Pancreas (tissue), 10 donors: ENCODE data around the gene SMARCA2. TPM values are rescaled to one million over a fixed set of nuclear protein-coding genes. Genes with fewer than 3 reads are reported as not detected.

Experiments used
- ATAC-seq, 4 donors: fragments of 200-7000 bp; cut with Tn5 transposase; one replicate each; pipeline versions ENCODE4 v1.8.0 to v1.9.1; 2020; ENCODE audit warnings: mild to moderate bottlenecking in 4 of 4, moderate library complexity in 4 of 4
- DNase-seq, 6 donors: peaks; one replicate each; pipeline ENCODE4 v3.0.0-alpha.2; 2020
- FAIRE-seq: peaks from 2 replicates; lab custom pipeline; 2012; peaks lifted over from hg19 to GRCh38; lab: Jason Lieb, UNC
- H3K27ac ChIP-seq, 4 donors: fragments of 200-600 bp; sonication (generic); 1 replicate in 3 of 4; 2 replicates in 1 of 4; pipeline versions ENCODE4 v1.5.0 to v1.8.0; 2020
- H3K27me3 ChIP-seq, 4 donors: fragments of 200-600 bp; one replicate each; pipeline ENCODE4 v1.8.0; 2021
- H3K36me3 ChIP-seq, 3 donors: fragments of 200-600 bp; sonication (generic) in 1 of 3; one replicate each; pipeline versions ENCODE4 v1.5.0 to v1.8.0; 2020 to 2021
- H3K4me1 ChIP-seq, 3 donors: fragments of 200-600 bp; one replicate each; pipeline ENCODE4 v1.8.0; 2021
- H3K4me3 ChIP-seq, 4 donors: fragments of 200-600 bp; sonication (generic) in 2 of 4; one replicate each; pipeline versions ENCODE4 v1.5.0 to v1.8.0; 2020 to 2021
- H3K9me3 ChIP-seq, 4 donors: fragments of 200-600 bp; one replicate each; pipeline ENCODE4 v1.8.0; 2021
- CTCF ChIP-seq, 4 donors: fragments of 200-600 bp; sonication (generic) in 3 of 4; IDR thresholded peaks; one replicate each; pipeline versions ENCODE4 v1.5.0 to v1.8.0; 2021; ENCODE audit warnings: antibody characterized with exemption in 4 of 4
- WGBS, 2 donors: extraction: QIAGEN DNeasy Blood & Tissue Kit; methylation state at CpG; one replicate each; pipeline ENCODE4 v1.1.7; 2013; 5-methylcytosine and 5-hydroxymethylcytosine counted together
- intact Hi-C, 3 donors: fragments of 100-400 bp; cut with DNase I; formaldehyde crosslinking; loops; one replicate each; pipeline versions ENCODE4 v1.11.1 to v1.14.2; 2022
- polyA plus RNA-seq, 2 donors: library from polyadenylated mRNA; stranded (reverse); fragments of 200-250 nt; gene quantifications; one replicate each; pipeline ENCODE4 v1.2.3, GENCODE V29; 2013
- total RNA-seq, 6 donors: library from RNA; stranded (reverse); fragmentation: NEBNext Ultra II Directional in 4 of 6; extraction: Animal tissue kit (Norgen Biotek cat#: 25700) in 4 of 6; gene quantifications; one replicate each; pipeline versions ENCODE4 v1.2.1 to v1.2.4, GENCODE V29; 2021 to 2023
- donor health status: healthy with polysubstance abuse.
- donor health status: DM: no; HTN: no; CAD: no; lungs with moderate emphysema.
- donor health status: DM: no; HTN: no; CAD: no.
- donor health status: control.
- donor health status: control.
- donor health status: Bipolar disorder and iron deficiency.
- donor health status: DM: yes; HTN: yes; CAD: no.
- donor health status: DM: no; HTN: no; CAD: no.
- donor health status: DM: no; HTN: no; CAD: no.
- donor health status: DM: yes; HTN: yes; CAD: no.

The SMARCA2 gene
- total and polyA plus RNA-seq, 8 donors, result 21.7 to 91.4 (median 64.6) TPM

- intact Hi-C loops, result no loop called here
- WGBS, 2 donors, result 94 to 97% methylated on average over 1 of the region's 1 CpG
- no peak for TF ChIP-seq CTCF (IDR thresholded peaks at IDR 0.05)
- no peak overlapping the region for H3K27ac ChIP-seq
- peaks cover 0 to 7% (median 0%) of the 10 kb centered on the region in 3 donors for H3K36me3 ChIP-seq
- no peaks in the 10 kb centered on the region for H3K4me1 ChIP-seq
- FAIRE-seq (no peak), ATAC-seq (no peak), DNase-seq (no peak)
- no peaks in the 10 kb centered on the region for H3K9me3 ChIP-seq
- H3K4me3 ChIP-seq, result no peak overlapping the region
- H3K27me3 ChIP-seq, result no peaks in the 10 kb centered on the region
Observed at GRCh38 chr9:2173170-2173569, 158.0 kb downstream of the SMARCA2 start.

- peaks cover 0 to 7% (median 0%) of the 10 kb centered on the region in 3 donors for H3K36me3 ChIP-seq
- no peaks in the 10 kb centered on the region for H3K9me3 ChIP-seq
- H3K4me1 ChIP-seq, result no peaks in the 10 kb centered on the region
- ATAC-seq, result no peak
- no peak for DNase-seq
- no peak overlapping the region for H3K27ac ChIP-seq
- H3K27me3 ChIP-seq, result no peaks in the 10 kb centered on the region
- WGBS, 2 donors, result 88 to 89% methylated on average over 6 of the region's 6 CpGs
- no peak for FAIRE-seq
- no peak overlapping the region for H3K4me3 ChIP-seq
- TF ChIP-seq CTCF (IDR thresholded peaks at IDR 0.05), result no peak
- intact Hi-C loops, result no loop called here
Observed at GRCh38 chr9:2173861-2174260, 158.7 kb downstream of the SMARCA2 start.

GRCh38 chr9:2174306-2174705 lies 159.2 kb downstream of the SMARCA2 start:
- WGBS, 2 donors, result 94 to 96% methylated on average over 7 of the region's 7 CpGs
- Histone ChIP-seq H3K9me3 (no peaks in the 10 kb centered on the region), H3K4me3 (no peak overlapping the region), H3K4me1 (no peaks in the 10 kb centered on the region), H3K27ac (no peak overlapping the region), H3K36me3 (peaks cover 0 to 3% (median 0%) of the 10 kb centered on the region in 3 donors), H3K27me3 (no peaks in the 10 kb centered on the region)
- FAIRE-seq, result no peak
- no peak for DNase-seq
- no peak for TF ChIP-seq CTCF (IDR thresholded peaks at IDR 0.05)
- no peak for ATAC-seq
- intact Hi-C loops, result no loop called here

GRCh38 chr9:2174911-2175310 lies 159.8 kb downstream of the SMARCA2 start:
- DNase-seq, result no peak
- no peak for FAIRE-seq
- WGBS, 2 donors, result 87 to 90% methylated on average over 11 of the region's 11 CpGs
- no peaks in the 10 kb centered on the region for H3K36me3 ChIP-seq
- no peak for ATAC-seq
- H3K27me3 ChIP-seq, result no peaks in the 10 kb centered on the region
- H3K4me3 ChIP-seq, result no peak overlapping the region
- no peak overlapping the region for H3K27ac ChIP-seq
- no peak for TF ChIP-seq CTCF (IDR thresholded peaks at IDR 0.05)
- no peaks in the 10 kb centered on the region for H3K4me1 ChIP-seq
- intact Hi-C loops, result no loop called here
- no peaks in the 10 kb centered on the region for H3K9me3 ChIP-seq

- Histone ChIP-seq H3K27ac (no peak overlapping the region), H3K4me3 (no peak overlapping the region), H3K4me1 (no peaks in the 10 kb centered on the region), H3K27me3 (no peaks in the 10 kb centered on the region), H3K36me3 (no peaks in the 10 kb centered on the region), H3K9me3 (no peaks in the 10 kb centered on the region)
- ATAC-seq (no peak), FAIRE-seq (no peak), DNase-seq (no peak)
- WGBS, 2 donors, result 78 to 86% methylated on average over 2 of the region's 2 CpGs
- TF ChIP-seq CTCF (IDR thresholded peaks at IDR 0.05), result no peak
- intact Hi-C loops, result no loop called here
Observed at GRCh38 chr9:2177121-2177520, 162.0 kb downstream of the SMARCA2 start.
